SK-MEL-5 (cell line): ENCODE results near the gene ZBTB8A. TPM values are rescaled to one million over a fixed set of nuclear protein-coding genes. Genes with fewer than 3 reads are reported as not detected.

Source experiments
- DNase-seq: peaks from one replicate; pipeline ENCODE4 v3.0.0-alpha.2; 2016; ENCODE audit warnings: low read depth, low spot score
- in situ Hi-C: cut with HindIII; loops from 2 replicates; pipeline ENCODE4 v1.10.0; 2016; ENCODE audit warnings: low sequenced_read_pairs, high pct_unique_total_duplicates, low pct_unique_long_range_greater_than_20kb
- polyA plus RNA-seq, 2 experiments: library from polyadenylated mRNA; depleted of rRNA; stranded (reverse); fragments of >200 nt; gene quantifications; 2 replicates each; pipeline ENCODE4 v1.2.3, GENCODE V29; 2015
- total RNA-seq: library from RNA; depleted of rRNA; stranded (reverse); fragments of >200 nt; shearing (Covaris generic); gene quantifications from 2 replicates; pipeline ENCODE4 v1.2.3, GENCODE V29; 2014; rRNA removed

Gene ZBTB8A
- 3.2 and 3.7 TPM in 2 replicates for total RNA-seq
- polyA plus RNA-seq (2015; cell fraction: cytosol; rRNA removed): 1.5 and 2.4 TPM in 2 replicates
- polyA plus RNA-seq (2015; cell fraction: nucleus; rRNA removed): 0.88 and 1.6 TPM in 2 replicates

DNA sequence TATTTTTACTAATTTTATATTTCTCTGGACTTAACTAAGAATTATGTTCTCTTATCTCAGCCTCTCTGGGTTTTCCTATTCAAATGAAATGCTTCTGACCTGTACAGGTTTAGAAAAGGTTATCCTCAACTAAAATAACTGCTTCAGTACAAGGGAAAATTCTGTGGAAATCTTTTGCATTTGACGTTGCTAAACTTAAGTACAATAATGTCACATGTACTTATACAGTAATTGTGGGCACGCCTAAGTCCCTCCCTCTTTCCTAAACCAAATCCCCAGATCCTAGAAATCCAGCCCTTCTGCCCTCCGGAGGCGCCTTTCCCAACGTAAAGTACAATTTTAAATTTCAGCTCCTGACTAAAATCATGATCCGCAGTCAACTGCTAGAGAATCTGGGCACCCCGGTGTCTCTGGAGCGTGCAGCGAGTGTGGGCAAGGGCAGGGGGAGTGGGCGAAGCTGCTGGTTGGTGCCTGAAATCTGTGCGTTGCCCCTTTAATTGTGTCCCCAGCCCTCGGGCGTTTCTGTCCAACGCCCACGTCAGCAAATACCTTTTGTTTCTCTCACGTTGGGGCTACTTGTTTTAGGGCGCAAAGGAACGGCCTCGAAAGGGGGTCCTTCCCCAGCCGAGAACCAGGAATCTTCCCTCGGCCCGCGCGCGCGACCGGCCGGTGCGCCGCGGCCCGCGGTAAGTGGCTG lies at the start of gene ZBTB8A:
ZBTB8A (plus strand) TSS at position 541 of the 697 bp plus-strand sequence. CDS start 53,505 bp downstream, outside the sequence.
- in situ Hi-C loops: no loop called here
- DNase-seq: peak; percentile 70

DNA sequence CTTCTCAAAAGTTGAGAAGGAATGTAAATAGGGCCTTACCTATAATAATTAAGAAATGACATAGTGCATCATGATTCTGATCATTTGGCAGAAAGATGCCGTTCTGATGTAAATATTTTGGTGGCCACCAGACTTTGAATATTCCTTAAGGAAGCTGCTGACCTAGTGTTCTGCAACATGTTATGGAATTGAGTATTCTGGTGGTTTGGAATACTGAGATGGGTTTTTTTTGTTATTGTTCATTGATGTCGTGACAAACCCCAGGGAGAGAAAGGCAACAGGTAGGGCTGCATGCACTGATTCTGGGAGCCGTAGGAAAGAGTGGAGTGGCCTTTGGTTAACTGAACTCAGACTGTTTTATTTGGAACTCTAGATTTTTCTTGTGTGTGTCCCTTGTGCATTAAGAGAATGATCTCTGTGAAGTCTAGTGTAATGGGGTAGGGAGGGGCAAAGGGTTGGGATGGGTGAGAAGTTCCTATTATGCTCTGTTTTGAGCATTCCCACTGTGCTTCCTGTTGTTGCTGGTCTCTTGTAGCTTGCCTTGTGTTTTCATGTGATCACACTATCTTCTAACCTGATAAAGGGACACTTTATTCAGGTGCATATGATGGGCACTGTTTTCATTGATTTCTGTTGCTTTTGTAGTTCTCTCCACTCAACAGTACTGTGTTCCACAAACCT lies 49.3 kb upstream of the ZBTB8A start:
- peak; percentile 93 for DNase-seq
- in situ Hi-C loops: no loop called here

- in situ Hi-C loops: no loop called here
- no peak for DNase-seq
These were observed 47.8 kb upstream of the ZBTB8A start for GRCh38 chr1:32491386-32491785.

GRCh38 chr1:32494196-32494595 lies 45.0 kb upstream of the ZBTB8A start:
- in situ Hi-C loops: no loop called here
- DNase-seq: peak; percentile 35

DNA sequence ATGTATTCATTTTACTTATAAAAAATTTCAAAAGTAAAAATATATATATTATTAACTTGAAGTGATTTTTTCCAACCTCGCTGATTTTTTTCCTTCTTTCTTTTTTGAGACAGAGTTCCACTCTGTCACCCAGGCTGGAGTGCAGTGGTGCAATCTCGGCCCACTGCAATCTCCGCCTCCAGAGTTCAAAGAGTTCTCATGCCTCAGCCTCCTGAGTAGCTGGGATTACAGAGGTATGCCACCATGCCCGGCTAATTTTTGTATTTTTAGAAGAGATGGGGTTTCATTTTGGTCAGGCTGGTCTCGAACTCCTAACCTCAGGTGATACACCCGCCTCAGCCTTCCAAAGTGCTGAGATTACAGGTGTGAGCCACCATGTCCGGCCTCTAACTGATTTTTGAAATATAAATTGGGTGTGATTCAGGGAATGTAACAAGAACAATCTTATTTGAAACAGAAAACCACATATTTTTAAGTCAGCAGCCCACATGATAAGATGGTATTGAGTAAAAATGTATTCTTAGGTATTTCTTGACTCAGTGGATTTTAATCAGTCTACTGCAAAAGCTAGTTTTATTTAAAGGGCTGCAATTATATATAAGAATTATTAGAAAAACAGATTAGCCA lies 44.4 kb upstream of the ZBTB8A start:
- DNase-seq: no peak
- in situ Hi-C loops: no loop called here

DNA sequence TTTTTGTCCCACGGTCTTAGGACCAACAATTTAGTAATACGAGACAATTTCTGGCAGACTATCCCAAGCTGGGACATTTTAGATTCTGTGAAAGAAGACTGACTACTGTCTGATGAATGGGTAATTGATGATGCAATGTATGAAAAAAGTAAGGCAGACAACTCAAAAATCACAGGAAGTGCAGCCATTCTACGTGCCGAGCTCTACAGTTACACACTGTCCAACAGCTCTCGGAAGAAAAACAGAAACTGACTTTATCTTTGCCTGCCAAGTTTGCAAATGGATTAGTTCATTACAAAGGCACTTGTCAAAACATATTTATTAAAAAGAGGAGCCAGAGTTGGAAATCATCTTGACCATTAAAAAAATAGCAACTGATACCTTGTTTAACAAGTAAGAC lies 43.1 kb upstream of the ZBTB8A start:
- in situ Hi-C loops: no loop called here
- DNase-seq: peak; percentile 72

- in situ Hi-C loops: no loop called here
- no peak for DNase-seq
These were observed 40.5 kb upstream of the ZBTB8A start for GRCh38 chr1:32498751-32499150.

- peak; percentile 77 for DNase-seq
- in situ Hi-C loops: no loop called here
These were observed 38.6 kb upstream of the ZBTB8A start for GRCh38 chr1:32500387-32501209.

- DNase-seq: no peak
- in situ Hi-C loops: no loop called here
These were observed 37.4 kb upstream of the ZBTB8A start for GRCh38 chr1:32501865-32502264.

DNA sequence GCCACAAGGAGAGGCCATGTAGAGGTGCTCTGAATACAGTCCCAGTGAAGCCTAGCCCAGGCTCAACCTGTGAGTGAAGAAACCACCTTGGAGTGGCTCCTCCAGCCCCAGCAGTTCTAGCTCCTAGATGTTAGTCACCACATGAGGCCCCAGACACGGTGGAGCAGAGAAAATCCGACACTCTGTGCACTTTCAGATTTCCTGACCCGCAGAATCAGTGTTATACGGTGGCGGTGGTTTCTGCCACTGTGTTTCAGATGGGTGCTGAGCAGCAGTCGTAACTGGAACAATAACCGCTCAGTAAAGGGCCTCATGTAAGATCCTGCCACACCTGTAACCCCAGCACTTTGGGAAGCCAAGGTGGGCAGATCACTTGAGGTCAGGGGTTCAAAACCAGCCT lies 36.1 kb upstream of the ZBTB8A start:
- in situ Hi-C loops: no loop called here
- DNase-seq: no peak

- DNase-seq: no peak
- in situ Hi-C loops: no loop called here
These were observed 32.2 kb upstream of the ZBTB8A start for GRCh38 chr1:32507021-32507420.

DNA sequence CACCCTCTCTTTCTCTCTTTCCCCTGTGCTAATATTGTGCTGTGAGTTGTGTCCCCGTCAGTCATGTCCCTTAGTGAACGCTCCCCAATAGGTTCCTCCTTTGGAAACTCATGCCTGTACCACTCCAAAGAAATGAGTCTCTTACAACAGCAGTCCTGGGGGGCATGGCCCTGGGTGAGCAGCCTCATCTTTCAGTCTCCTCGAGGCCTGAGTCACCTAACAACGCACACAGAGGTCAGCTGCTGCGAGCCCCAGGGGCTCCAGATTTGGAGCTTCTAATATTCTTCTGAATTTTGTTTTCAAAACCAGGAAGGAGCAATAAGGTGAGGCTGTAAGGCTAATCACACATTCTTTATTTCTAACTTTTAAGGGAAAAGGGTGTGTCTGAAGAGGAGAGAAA lies 30.5 kb upstream of the ZBTB8A start:
- in situ Hi-C loops: no loop called here
- no peak for DNase-seq

- in situ Hi-C loops: no loop called here
- DNase-seq: no peak
These were observed 29.3 kb upstream of the ZBTB8A start for GRCh38 chr1:32509939-32510338.

GRCh38 chr1:32516402-32516801 lies 22.8 kb upstream of the ZBTB8A start:
- in situ Hi-C loops: no loop called here
- DNase-seq: no peak

GRCh38 chr1:32518976-32519375 lies 20.3 kb upstream of the ZBTB8A start:
- in situ Hi-C loops: no loop called here
- no peak for DNase-seq

- peak; percentile 33 for DNase-seq
- in situ Hi-C loops: no loop called here
These were observed 18.1 kb upstream of the ZBTB8A start for GRCh38 chr1:32521165-32521564.

DNA sequence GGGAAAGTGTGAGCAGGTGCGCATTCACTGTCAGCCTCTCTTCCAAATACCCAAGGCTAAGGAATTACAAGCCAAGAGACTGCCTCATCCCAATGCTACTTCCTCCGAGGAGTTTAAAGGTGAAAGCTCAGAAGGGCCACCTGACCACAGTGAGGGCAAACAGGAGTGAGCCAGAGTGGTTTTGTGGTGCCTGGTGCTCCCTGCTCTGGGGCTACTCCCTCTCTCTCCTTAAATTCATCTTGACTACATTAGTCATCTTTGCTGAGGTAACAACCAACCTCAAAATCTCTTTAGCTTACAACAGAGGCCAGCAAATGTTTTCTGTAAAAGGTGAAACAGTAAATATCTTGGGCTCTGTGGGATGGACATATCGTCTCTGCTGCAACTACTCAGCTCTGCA lies 14.2 kb upstream of the ZBTB8A start:
- in situ Hi-C loops: no loop called here
- no peak for DNase-seq
